NCI-H2107 (cell line): ENCODE results near the gene GZMM.
A peak's percentile ranks its signal among the peaks of the same experiment; 100 is the strongest.

Experiments used
- DNase-seq: peaks from one replicate; lab custom pipeline; 2025; lab: John Stamatoyannopoulos, UW

Gene GZMM

GRCh38 chr19:543910-544608 is at the start of gene GZMM:
Gene GZMM, plus strand, starts transcription at chr19:544053. Its CDS starts 19 bp downstream, at chr19:544072.
- no peak for DNase-seq

GRCh38 chr19:494171-495080 is 49.4 kb upstream of the GZMM start:
- DNase-seq: no peak

- no peak for DNase-seq
Measured at GRCh38 chr19:495081-495401, 48.8 kb upstream of the GZMM start.

- no peak for DNase-seq
Measured at GRCh38 chr19:495402-496111, 48.3 kb upstream of the GZMM start.

GRCh38 chr19:496112-496665 is 47.7 kb upstream of the GZMM start, which contains the start of gene MADCAM1:
Gene MADCAM1, plus strand, starts transcription at chr19:496486. Its CDS starts 14 bp downstream, at chr19:496500.
- no peak for DNase-seq

- no peak for DNase-seq
Measured at GRCh38 chr19:496986-497385, 46.9 kb upstream of the GZMM start.

GRCh38 chr19:497491-497868 is 46.4 kb upstream of the GZMM start:
- no peak for DNase-seq

- no peak for DNase-seq
Measured at GRCh38 chr19:497869-498510, 45.9 kb upstream of the GZMM start.

GRCh38 chr19:498511-498891 is 45.4 kb upstream of the GZMM start:
- DNase-seq: no peak

GRCh38 chr19:498977-499623 is 44.8 kb upstream of the GZMM start:
- no peak for DNase-seq

GRCh38 chr19:501646-502045 is 42.2 kb upstream of the GZMM start:
- no peak for DNase-seq

GRCh38 chr19:504616-505015 is 39.2 kb upstream of the GZMM start:
- no peak for DNase-seq

- DNase-seq: peak; percentile 98
Measured at GRCh38 chr19:506404-507285, 37.2 kb upstream of the GZMM start.

GRCh38 chr19:507286-508203 is 36.3 kb upstream of the GZMM start, which contains the start of gene TPGS1:
Gene TPGS1, plus strand, starts transcription at chr19:507497. Its CDS starts 10 bp downstream, at chr19:507507.
- DNase-seq: peak; percentile 98

- DNase-seq: no peak
Measured at GRCh38 chr19:508204-509150, 35.4 kb upstream of the GZMM start.

- peak; percentile 84 for DNase-seq
Measured at GRCh38 chr19:510606-511100, 33.2 kb upstream of the GZMM start.

- DNase-seq: peak; percentile 89
Measured at GRCh38 chr19:511101-511851, 32.6 kb upstream of the GZMM start.
